Measurements from ENCODE around the gene KCNS1. TPM values are rescaled to one million over a fixed set of nuclear protein-coding genes. Genes with fewer than 3 reads are reported as not detected.

Gene KCNS1
- total RNA-seq, 1 donor from 2014 or later, result 2.2 TPM

DNA sequence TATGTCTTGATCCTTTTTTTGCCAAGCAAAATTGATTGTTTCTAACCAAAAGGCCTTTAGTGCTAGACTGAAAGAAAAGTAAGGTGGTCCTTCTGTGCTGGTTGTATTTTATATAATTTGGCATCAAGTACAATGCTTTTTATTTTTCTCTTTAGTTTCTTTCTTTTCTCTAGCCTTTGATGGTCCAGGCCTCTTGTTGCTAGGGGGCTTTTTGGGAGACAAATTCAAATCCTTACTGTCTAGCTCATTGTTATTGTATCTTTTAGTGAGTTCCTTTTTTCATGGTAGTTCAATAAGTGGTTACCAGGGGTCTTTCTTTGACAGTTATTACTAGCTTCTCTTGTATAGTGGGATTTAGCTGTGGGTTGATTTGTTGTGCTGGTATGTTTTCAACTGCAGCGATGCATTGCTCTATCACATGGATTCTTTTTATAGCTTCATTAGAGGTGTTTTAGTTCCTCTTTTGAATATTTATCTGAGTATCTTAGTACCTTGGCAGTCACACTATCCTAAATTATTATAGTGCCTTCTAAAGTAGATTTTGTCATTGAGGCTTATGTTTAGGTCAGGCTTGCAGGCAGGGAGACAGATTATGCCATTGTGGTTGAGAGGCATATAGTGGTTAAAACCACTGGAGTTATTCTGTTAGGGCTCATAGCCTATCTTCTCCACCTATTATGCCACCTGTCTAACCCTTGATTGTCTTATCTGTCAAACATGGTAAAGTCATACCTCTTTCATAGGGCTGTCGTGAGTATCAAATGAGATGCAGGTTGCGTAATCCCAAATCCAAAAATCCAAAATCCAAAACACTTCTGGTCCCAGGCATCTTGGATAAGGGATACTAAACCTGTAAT lies 49.5 kb downstream of the KCNS1 start:
- TF ChIP-seq EZH2 (IDR thresholded peaks at IDR 0.05; ENCODE audit: insufficient read depth, low read length), result no peak
- TF ChIP-seq, protein P1, sequence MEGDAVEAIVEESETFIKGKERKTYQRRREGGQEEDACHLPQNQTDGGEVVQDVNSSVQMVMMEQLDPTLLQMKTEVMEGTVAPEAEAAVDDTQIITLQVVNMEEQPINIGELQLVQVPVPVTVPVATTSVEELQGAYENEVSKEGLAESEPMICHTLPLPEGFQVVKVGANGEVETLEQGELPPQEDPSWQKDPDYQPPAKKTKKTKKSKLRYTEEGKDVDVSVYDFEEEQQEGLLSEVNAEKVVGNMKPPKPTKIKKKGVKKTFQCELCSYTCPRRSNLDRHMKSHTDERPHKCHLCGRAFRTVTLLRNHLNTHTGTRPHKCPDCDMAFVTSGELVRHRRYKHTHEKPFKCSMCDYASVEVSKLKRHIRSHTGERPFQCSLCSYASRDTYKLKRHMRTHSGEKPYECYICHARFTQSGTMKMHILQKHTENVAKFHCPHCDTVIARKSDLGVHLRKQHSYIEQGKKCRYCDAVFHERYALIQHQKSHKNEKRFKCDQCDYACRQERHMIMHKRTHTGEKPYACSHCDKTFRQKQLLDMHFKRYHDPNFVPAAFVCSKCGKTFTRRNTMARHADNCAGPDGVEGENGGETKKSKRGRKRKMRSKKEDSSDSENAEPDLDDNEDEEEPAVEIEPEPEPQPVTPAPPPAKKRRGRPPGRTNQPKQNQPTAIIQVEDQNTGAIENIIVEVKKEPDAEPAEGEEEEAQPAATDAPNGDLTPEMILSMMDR (IDR thresholded peaks at IDR 0.05; ENCODE audit: insufficient read depth, low read depth, low read length), result no peak
- no peak overlapping the region for H3K9ac ChIP-seq (ENCODE audit: low read length)

DNA sequence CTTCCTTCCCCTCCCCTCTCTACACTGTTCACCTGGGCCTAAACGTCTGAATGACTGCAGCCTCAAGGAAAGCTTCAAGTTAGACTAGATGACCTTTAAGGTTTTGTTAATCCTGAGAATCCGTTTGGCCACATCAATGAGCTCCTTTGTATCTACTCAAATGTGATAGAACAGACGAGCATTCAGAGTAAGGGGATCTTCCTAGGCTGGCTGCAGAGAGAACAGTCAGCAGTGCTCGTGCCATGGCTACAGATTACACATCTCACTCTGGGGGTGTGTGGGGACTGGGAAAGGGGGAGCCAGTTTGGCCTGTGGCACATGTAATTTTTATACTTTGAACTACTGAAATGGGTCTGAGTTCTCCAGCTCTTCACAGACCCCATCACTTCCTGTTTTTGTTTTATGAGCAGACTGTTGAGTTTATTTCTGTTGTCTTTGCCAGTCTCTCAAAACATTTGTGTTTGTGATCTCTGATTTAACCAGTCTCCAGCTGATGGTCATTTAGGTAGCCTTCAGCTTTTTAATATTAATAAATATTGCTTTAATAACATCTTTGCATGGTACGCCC lies 50.9 kb downstream of the KCNS1 start:
- Histone ChIP-seq H3K9ac (ENCODE audit: low read length) (no peak overlapping the region), H3K4me1 (ENCODE audit: insufficient read depth, low read length) (peaks cover 16% of the 10 kb centered on the region), H3K4me3 (ENCODE audit: insufficient read depth, low read depth, low read length) (no peak overlapping the region), H2AFZ (ENCODE audit: low read depth, low read length) (no peak overlapping the region), H3K36me3 (ENCODE audit: insufficient read depth, low read length) (no peaks in the 10 kb centered on the region), H3K4me2 (ENCODE audit: low read length) (no peak overlapping the region), H3K9me3 (ENCODE audit: insufficient read depth, low read depth, low read length) (no peaks in the 10 kb centered on the region), H3K27ac (ENCODE audit: low read depth, low read length) (no peak overlapping the region), H3K79me2 (ENCODE audit: insufficient read depth, low read length) (peaks cover 4% of the 10 kb centered on the region), H3K27me3 (ENCODE audit: insufficient read depth, low read length) (no peaks in the 10 kb centered on the region), H4K20me1 (ENCODE audit: insufficient read depth, low read length) (no peaks in the 10 kb centered on the region)
- peak overlapping the region; percentile 67 for H3K27ac Mint-ChIP-seq (ENCODE audit: unreplicated experiment)
- H3K36me3 Mint-ChIP-seq (ENCODE audit: low read depth, unreplicated experiment), result no peaks in the 10 kb centered on the region
- H3K4me1 Mint-ChIP-seq (ENCODE audit: low read depth, unreplicated experiment), result peaks cover 45% of the 10 kb centered on the region
- no peaks in the 10 kb centered on the region for H3K27me3 Mint-ChIP-seq (ENCODE audit: low read depth, unreplicated experiment)
- DNase-seq (ENCODE audit: low read depth) (no peak), FAIRE-seq (no peak)
- H3K4me3 Mint-ChIP-seq (ENCODE audit: unreplicated experiment), result no peak overlapping the region
- no peaks in the 10 kb centered on the region for H3K9me3 Mint-ChIP-seq (ENCODE audit: unreplicated experiment)
- TF ChIP-seq EZH2 (IDR thresholded peaks at IDR 0.05; ENCODE audit: insufficient read depth, low read length), result no peak
- TF ChIP-seq, protein P1 (IDR thresholded peaks at IDR 0.05; ENCODE audit: insufficient read depth, low read depth, low read length), result no peak

More for the DNA sequence above, 49.5 kb downstream of the KCNS1 start:
- no peaks in the 10 kb centered on the region for H4K20me1 ChIP-seq (ENCODE audit: insufficient read depth, low read length)
- Mint-ChIP-seq H3K4me1 (ENCODE audit: low read depth, unreplicated experiment) (peaks cover 51% of the 10 kb centered on the region), H3K27me3 (ENCODE audit: low read depth, unreplicated experiment) (no peaks in the 10 kb centered on the region), H3K27ac (ENCODE audit: unreplicated experiment) (no peak overlapping the region), H3K36me3 (ENCODE audit: low read depth, unreplicated experiment) (no peaks in the 10 kb centered on the region), H3K4me3 (ENCODE audit: unreplicated experiment) (no peak overlapping the region), H3K9me3 (ENCODE audit: unreplicated experiment) (no peaks in the 10 kb centered on the region)
- DNase-seq (ENCODE audit: low read depth) (no peak), FAIRE-seq (no peak)
- H3K27me3 ChIP-seq (ENCODE audit: insufficient read depth, low read length), result no peaks in the 10 kb centered on the region
- peaks cover 16% of the 10 kb centered on the region for H3K4me1 ChIP-seq (ENCODE audit: insufficient read depth, low read length)
- peaks cover 4% of the 10 kb centered on the region for H3K79me2 ChIP-seq (ENCODE audit: insufficient read depth, low read length)
- H3K4me3 ChIP-seq (ENCODE audit: insufficient read depth, low read depth, low read length), result no peak overlapping the region
- no peaks in the 10 kb centered on the region for H3K9me3 ChIP-seq (ENCODE audit: insufficient read depth, low read depth, low read length)
- no peaks in the 10 kb centered on the region for H3K36me3 ChIP-seq (ENCODE audit: insufficient read depth, low read length)
- H2AFZ ChIP-seq (ENCODE audit: low read depth, low read length), result no peak overlapping the region
- H3K4me2 ChIP-seq (ENCODE audit: low read length), result no peak overlapping the region
- no peak overlapping the region for H3K27ac ChIP-seq (ENCODE audit: low read depth, low read length)

DNA sequence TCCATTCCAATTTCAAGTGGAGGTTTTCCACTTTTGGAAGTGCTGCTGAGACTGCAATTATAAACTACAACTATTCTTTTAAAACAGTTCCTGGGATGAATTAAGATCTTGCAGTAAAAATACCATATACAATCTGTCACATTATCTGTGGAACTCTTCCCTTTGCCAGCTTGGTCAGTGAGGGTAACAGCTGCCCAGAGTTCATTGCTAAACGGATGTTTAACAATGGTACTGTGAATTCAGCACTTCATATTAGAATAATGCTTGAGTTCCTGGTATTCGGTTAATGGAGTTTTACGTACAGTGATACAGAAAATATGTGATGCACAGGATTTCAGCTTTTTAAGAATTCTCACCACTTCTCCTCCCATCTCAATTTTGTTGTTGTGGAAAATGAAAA lies 51.5 kb downstream of the KCNS1 start:
- H3K4me1 ChIP-seq (ENCODE audit: insufficient read depth, low read length), result peaks cover 16% of the 10 kb centered on the region
- no peak for FAIRE-seq
- no peaks in the 10 kb centered on the region for H3K9me3 ChIP-seq (ENCODE audit: insufficient read depth, low read depth, low read length)
- H3K27ac Mint-ChIP-seq (ENCODE audit: unreplicated experiment), result no peak overlapping the region
- no peak overlapping the region for H3K4me3 ChIP-seq (ENCODE audit: insufficient read depth, low read depth, low read length)
- no peaks in the 10 kb centered on the region for H4K20me1 ChIP-seq (ENCODE audit: insufficient read depth, low read length)
- no peaks in the 10 kb centered on the region for H3K27me3 Mint-ChIP-seq (ENCODE audit: low read depth, unreplicated experiment)
- no peaks in the 10 kb centered on the region for H3K27me3 ChIP-seq (ENCODE audit: insufficient read depth, low read length)
- DNase-seq (ENCODE audit: low read depth), result no peak
- H3K36me3 ChIP-seq (ENCODE audit: insufficient read depth, low read length), result no peaks in the 10 kb centered on the region
- H3K79me2 ChIP-seq (ENCODE audit: insufficient read depth, low read length), result peaks cover 4% of the 10 kb centered on the region
- TF ChIP-seq, protein P1 (IDR thresholded peaks at IDR 0.05; ENCODE audit: insufficient read depth, low read depth, low read length), result no peak
- TF ChIP-seq EZH2 (IDR thresholded peaks at IDR 0.05; ENCODE audit: insufficient read depth, low read length), result no peak
- H3K9me3 Mint-ChIP-seq (ENCODE audit: unreplicated experiment), result no peaks in the 10 kb centered on the region
- no peak overlapping the region for H3K4me2 ChIP-seq (ENCODE audit: low read length)
- H3K4me1 Mint-ChIP-seq (ENCODE audit: low read depth, unreplicated experiment), result peaks cover 42% of the 10 kb centered on the region
- H3K27ac ChIP-seq (ENCODE audit: low read depth, low read length), result no peak overlapping the region
- no peak overlapping the region for H3K9ac ChIP-seq (ENCODE audit: low read length)
- H3K4me3 Mint-ChIP-seq (ENCODE audit: unreplicated experiment), result no peak overlapping the region
- no peaks in the 10 kb centered on the region for H3K36me3 Mint-ChIP-seq (ENCODE audit: low read depth, unreplicated experiment)
- H2AFZ ChIP-seq (ENCODE audit: low read depth, low read length), result no peak overlapping the region
